GM18907 (cell line): ENCODE data around the gene AFF3.

Experiments
- ATAC-seq: cut with Tn5 transposase; IDR thresholded peaks from one replicate; pipeline ENCODE4 v1.9.1; 2021; ENCODE audit warnings: mild to moderate bottlenecking, moderate library complexity; ENCODE audit not compliant: unreplicated experiment

AFF3 gene

DNA sequence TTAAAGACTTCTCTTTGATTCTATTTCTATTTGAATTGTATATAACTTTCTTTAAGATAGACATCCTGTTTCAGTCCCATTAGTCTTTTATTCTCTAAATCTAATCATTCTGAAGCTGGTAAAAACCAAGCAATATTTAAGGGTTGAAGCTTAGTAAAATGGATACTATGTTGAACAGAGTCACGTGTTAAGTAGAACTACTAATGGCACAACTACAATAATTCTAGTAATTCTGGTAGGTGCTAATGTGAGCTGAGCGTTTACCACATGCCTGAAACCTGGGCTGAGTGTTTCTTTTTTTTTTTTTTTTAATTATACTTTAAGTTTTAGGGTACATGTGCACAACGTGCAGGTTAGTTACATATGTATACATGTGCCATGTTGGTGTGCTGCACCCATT lies 8.9 kb upstream of the AFF3 start:
- ATAC-seq = no peak

GRCh38 chr2:100148883-100149282 lies 6.5 kb upstream of the AFF3 start:
- no peak for ATAC-seq

GRCh38 chr2:100146657-100146960 lies 4.2 kb upstream of the AFF3 start:
- no peak for ATAC-seq

- ATAC-seq = no peak
Observed at GRCh38 chr2:100145893-100146656, 3.7 kb upstream of the AFF3 start.

- no peak for ATAC-seq
Observed at GRCh38 chr2:100143286-100143685, 896 bp upstream of the AFF3 start.

DNA sequence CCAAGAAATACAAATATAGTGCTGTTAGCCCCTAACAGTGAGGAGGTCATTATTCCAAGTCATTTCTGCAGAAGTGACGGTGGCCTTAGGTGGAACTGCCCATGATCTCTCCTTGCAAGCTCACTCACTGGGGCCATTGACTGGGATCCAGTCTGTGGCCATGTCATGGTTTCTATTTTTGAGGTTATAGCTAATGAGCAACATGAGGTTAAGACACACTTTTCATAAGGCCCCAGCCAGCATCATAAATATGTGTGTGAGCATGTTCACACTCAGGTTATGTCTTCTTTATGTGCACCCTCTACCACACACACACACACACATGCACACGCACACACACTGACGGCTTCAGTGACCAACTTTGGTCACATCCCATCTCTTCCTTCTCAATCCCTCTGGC lies 484 bp downstream of the AFF3 start:
- peak; percentile 15 for ATAC-seq

- ATAC-seq = no peak
Observed at GRCh38 chr2:100140582-100140981, 1.8 kb downstream of the AFF3 start.

DNA sequence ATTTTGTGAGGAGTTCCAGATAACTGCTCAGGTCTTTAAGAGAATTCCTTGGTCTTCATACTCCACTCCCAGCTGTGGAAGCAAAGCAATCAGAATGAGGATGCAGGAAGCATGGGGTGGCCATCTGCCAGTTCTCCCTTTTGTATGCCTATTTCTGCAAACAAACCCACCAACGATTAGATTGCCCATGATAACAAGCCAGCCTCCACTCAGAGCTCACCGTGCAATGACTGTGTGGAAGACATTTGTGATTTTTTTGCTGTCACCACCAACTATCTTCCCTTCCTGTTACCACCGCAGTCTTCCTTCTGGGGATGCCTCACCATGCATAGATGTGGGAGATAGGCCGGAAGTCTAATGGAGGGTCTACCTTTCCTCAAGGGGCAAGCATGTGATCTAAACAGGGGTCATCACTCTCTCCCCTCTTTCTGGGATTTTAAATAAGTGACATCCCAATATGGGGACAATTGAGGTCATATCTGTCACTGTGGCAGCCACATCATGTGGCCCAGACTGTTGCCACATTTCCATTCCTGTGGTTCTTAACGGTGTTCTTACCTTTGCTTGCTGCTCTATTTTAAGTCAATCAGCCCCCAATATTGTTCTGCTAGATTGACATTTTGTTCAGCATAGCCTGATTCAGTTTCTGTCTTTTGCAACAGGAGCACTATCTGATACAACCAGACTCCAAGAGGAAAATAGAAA lies 4.4 kb downstream of the AFF3 start:
- no peak for ATAC-seq

DNA sequence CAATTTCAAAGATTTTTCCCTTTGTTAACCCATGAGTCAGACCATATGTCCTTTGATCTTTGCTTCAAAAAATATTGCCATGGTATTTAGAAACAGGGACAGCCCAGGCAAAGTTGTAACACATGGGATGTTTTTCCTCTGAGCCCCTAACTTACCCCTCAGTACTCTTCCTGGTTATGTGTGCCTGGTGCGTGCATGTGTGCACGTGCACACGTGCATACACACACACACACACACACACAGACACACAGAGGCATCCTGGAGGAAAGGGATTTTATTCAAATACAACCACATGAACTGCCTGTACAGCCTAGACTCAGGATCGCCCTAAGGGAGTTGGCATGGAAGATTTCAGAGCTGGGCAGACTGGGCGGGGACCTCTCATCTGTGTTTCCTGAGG lies 5.1 kb downstream of the AFF3 start:
- no peak for ATAC-seq

DNA sequence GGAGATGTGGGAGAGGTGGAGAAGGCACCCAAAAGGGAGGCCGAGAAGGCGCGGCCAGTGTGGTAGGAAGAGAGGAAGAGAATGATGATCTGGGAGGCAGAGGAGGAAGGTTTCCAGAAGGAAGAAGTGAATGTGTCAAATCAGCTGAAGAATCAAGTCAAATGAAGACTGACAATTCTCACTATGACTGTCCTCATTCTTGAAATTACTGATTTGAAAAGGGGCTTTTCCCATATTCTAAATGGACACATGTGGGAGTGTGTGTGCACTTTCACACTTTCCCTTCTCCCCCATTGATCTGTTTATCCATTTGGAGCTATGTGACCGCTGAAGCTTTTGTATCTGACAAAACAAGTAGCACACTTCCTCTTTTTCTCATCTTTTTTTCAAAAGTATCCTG lies 6.1 kb downstream of the AFF3 start:
- ATAC-seq = no peak

DNA sequence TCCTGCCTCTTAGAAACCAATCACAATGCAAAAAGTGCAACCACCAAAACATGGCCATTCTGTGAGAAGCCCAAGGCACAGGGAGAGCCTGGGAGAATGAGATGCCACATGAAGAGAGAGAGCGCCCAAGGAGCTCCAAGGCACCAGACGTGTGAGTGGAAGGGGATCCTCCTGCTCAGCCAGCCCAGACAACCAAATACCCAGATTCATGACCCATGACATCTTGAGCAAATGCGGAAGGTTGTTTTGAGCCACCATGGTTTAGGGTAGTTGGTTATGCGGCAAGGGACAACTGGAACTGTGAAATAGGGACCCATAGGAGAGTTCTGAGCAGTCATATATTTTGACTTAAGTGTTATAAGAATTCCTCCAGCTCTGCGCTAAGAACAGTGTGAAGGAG lies 7.0 kb downstream of the AFF3 start:
- no peak for ATAC-seq

DNA sequence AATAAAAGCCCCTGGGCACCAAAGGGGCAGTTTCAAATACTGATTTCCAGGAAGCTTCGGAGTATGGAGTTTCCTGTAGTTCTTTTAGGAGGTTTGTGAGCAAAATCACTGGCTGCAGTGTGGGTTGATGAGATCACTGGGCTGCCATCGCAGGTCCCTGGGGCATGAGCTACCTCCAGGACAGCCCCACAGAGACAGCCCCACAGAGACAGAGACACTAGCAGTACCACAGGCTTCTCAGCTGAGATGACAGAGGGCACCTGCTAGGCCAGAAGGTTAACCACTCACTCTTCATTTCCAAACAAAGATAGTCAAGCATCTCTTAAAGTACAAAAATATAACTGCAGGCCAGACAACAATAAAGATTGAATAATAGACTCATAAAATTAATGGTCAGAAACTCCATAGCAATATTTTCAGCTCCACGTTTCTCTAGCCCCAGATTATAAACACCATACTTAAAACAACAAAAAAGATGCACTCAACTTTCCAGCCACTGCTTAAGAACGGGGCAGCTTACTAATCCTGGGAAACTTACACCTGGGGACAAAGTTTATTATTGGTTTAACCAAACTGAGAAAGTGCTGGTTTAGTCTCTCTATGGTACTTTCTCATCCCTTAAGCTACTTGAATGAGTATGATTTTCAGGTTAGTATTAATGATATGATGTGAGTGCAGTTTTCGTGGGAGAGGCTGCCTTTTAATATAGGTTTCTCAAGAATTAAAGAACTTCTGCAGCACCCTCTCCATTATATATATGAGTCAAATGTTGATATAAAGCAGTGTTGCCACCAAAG lies 11.6 kb downstream of the AFF3 start:
- no peak for ATAC-seq

- ATAC-seq = no peak
Observed at GRCh38 chr2:100126897-100127401, 15.4 kb downstream of the AFF3 start.

GRCh38 chr2:100126201-100126600 lies 16.2 kb downstream of the AFF3 start:
- no peak for ATAC-seq

GRCh38 chr2:100125626-100126025 lies 16.8 kb downstream of the AFF3 start:
- ATAC-seq = no peak

DNA sequence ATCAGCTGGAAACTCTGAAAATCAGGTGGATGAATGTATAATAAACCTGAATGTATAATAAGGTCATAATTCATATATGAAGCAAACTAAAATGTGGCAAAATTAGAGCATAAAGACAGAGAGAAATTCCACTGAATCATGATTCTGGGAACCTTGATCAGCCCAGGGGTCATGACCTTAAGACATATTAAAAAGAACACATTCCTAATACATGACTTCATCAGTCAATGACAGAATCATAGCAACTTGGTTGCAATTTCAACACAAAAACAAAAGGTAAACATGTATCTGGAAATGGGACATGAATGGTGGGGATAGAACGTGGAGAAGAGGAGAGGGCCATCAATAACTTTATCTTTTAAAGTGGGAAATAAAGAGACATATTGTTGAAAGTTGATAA lies 17.6 kb downstream of the AFF3 start:
- no peak for ATAC-seq

DNA sequence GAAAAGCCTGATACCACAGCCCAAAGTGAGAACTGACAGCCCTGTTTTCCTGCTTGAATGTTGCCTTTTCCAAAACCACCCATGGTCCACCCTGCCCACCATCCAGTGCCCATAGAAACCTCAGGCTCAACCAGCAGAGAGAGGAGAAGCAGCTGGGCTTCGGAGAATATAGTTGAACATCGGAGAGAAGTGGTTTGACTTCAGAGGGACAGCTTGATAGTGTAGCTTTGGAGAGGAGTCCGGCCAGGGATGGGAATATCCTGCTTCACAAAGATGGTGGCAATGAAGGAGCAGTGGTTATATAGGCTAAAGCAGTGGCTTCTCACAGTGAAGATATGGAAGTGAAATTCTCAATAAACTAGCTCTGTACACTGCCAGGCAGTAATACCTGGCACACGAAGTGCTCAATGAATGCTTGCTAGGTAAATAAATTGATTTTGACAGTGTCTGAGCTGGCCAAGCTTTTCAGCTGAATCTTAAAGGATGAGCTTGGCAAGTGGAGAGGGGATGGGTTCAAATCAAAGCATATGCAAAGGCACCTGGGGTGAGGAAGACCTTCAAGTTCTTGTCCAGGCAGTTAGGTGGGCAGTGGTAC lies 21.2 kb downstream of the AFF3 start:
- no peak for ATAC-seq

DNA sequence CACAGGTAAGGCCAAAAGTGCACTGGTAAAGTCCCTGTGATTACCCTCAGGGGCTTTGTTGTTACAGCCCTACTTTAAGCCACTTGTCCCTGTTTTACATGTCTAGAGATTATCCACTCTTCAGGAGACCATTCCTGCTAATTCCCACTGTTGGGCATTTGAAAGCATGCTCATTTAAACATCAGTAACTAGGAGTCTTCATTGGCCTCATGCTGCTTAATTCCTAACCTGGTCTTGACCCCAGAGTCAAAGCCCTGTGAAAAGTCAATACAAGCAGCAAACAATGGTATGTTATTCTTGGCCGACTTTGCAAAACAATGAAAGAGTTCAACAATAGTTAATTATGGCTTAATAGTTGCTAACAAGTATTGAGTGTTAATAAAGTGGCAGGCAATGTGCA lies 23.2 kb downstream of the AFF3 start:
- no peak for ATAC-seq

DNA sequence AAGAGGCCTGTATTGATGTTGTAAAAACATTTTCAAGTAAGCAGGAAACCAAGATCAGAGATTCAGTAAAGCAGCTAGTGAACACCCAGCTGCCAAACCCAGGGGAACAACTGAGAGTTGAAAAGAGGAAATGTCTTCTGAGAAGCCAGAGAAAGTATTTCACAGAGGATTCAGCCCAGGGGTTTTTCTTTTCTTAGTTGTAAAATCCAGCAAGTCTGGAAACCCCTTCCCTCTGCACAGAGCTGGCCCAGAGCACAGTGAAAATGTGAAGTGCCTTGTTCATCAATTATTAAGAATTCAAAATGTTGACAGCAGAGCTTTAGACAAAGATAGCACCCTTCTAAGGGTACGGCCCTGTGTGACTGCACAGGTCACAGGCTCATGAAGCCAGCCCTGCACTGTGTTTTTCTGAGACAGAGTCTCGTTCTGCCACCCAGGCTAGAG lies 28.4 kb downstream of the AFF3 start:
- peak; percentile 86 for ATAC-seq

DNA sequence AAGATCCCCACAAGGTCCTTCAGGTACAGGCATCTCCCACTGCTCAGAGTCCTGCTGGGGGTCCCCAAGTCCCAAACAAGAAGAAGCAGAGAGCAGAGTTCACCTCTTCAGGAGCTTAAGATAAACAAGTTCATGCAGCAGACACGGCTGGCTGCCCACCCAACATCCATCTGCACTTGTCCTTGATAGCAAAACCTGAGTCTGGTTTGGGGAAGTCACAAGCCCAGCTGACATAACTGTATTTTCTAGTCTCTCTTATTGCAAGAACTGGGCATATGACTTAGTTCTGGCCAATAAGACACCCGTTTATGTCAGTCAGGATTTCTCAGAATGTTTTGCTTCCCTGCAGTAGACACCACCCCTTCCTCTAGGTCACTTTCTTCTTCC lies 31.8 kb downstream of the AFF3 start:
- no peak for ATAC-seq

DNA sequence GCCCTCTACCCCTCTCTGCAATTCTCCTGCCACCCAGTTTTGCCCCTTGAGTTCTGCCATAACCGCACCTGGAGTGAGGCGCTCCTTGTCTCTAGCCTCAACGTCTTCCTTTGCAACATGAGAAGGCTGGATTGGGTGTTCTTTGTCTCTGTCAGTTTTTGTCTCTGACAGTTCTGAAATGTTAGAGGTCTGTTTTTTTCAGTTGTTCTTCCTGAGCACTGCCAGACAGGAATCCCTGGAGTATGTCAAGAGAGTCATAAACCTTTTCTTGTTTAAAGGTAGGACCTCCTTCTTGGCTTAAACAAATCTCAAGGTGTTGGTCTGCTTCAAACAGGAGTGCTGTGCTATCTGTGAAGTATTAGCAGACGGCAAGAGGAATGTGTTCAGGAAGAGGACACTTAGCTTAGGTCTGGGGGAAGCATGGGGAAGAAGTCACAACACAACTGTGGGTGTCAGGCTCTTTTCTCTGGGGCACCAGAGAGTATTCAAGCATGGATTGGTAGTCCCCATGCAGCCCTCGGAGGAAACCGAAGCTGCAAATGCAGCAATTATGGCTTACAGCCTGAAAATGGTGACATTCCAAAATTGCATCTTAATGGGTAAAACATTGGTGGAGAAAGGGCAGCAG lies 32.3 kb downstream of the AFF3 start:
- no peak for ATAC-seq
